MM.1S (cell line): ENCODE results near the gene MRTFA.

Experiments
- DNase-seq: peaks from one replicate; pipeline ENCODE4 v3.0.0-alpha.2; 2015
- H2AFZ ChIP-seq: fragments of 300-600 bp; sonication (generic); 2 replicates; pipeline ENCODE4 v1.6.0; 2016; ENCODE audit warnings: antibody characterized with exemption, low read length
- H3F3A ChIP-seq: fragments of 300-600 bp; sonication (generic); 2 replicates; pipeline ENCODE4 v1.6.1; 2016; ENCODE audit warnings: mild to moderate bottlenecking, antibody characterized with exemption, low read length, moderate library complexity, mixed read lengths; ENCODE audit not compliant: insufficient read depth
- H3K27ac ChIP-seq: fragments of 300-600 bp; sonication (generic); 2 replicates; pipeline ENCODE4 v1.5.1; 2016; ENCODE audit warnings: mild to moderate bottlenecking, low read length
- H3K27me3 ChIP-seq: fragments of 300-600 bp; sonication (generic); replicated peaks from 2 replicates; pipeline ENCODE4 v1.6.0; 2016; ENCODE audit warnings: low read length; ENCODE audit not compliant: insufficient read depth
- H3K36me3 ChIP-seq: fragments of 300-600 bp; sonication (generic); replicated peaks from 2 replicates; pipeline ENCODE4 v1.6.1; 2016; ENCODE audit warnings: mild to moderate bottlenecking, low read length, mixed read lengths; ENCODE audit not compliant: insufficient read depth
- H3K4me1 ChIP-seq: fragments of 300-600 bp; sonication (generic); 2 replicates; pipeline ENCODE4 v1.6.1; 2016; ENCODE audit warnings: low read length, mixed read lengths
- H3K4me2 ChIP-seq: fragments of 300-600 bp; sonication (generic); 2 replicates; pipeline ENCODE4 v1.6.0; 2016; ENCODE audit warnings: low read depth, low read length
- H3K4me3 ChIP-seq: fragments of 300-600 bp; sonication (generic); 2 replicates; pipeline ENCODE4 v1.5.1; 2016; ENCODE audit warnings: low read length, mixed read lengths
- H3K79me2 ChIP-seq: fragments of 300-600 bp; sonication (generic); 2 replicates; pipeline ENCODE4 v1.6.1; 2016; ENCODE audit warnings: mixed run types, low read length, mixed read lengths
- H3K9ac ChIP-seq: fragments of 300-600 bp; sonication (generic); 2 replicates; pipeline ENCODE4 v1.6.1; 2016; ENCODE audit warnings: low read length, mixed read lengths
- H3K9me2 ChIP-seq: fragments of 300-600 bp; sonication (generic); replicated peaks from 2 replicates; pipeline ENCODE4 v1.6.1; 2016; ENCODE audit warnings: mild to moderate bottlenecking, low read length, mixed read lengths; ENCODE audit not compliant: insufficient read depth
- H3K9me3 ChIP-seq: fragments of 300-600 bp; sonication (generic); replicated peaks from 2 replicates; pipeline ENCODE4 v1.6.1; 2016; ENCODE audit warnings: mild to moderate bottlenecking, low read length, mixed read lengths; ENCODE audit not compliant: insufficient read depth
- H4K20me1 ChIP-seq: fragments of 300-600 bp; sonication (generic); 2 replicates; pipeline ENCODE4 v1.6.1; 2016; ENCODE audit warnings: mild to moderate bottlenecking, low read length, moderate library complexity, mixed read lengths; ENCODE audit not compliant: insufficient read depth
- EZH2 ChIP-seq: fragments of 300-600 bp; sonication (generic); optimal IDR thresholded peaks from 2 replicates; pipeline ENCODE3; 2017; ENCODE audit warnings: low read depth, mild to moderate bottlenecking, antibody characterized with exemption, low read length, mixed read lengths
- EZH2phosphoT487 ChIP-seq: fragments of 300-600 bp; sonication (generic); IDR thresholded peaks from 2 replicates; pipeline ENCODE4 v1.6.1; 2018; ENCODE audit warnings: antibody characterized with exemption, low read length
- TF ChIP-seq, protein P1 (sequence below): fragments of 300-600 bp; sonication (generic); IDR thresholded peaks from 2 replicates; pipeline ENCODE4 v1.5.1; 2016; ENCODE audit warnings: antibody characterized with exemption, low read length, mixed read lengths

Gene MRTFA

GRCh38 chr22:40635043-40635939, 1.2 kb downstream of the MRTFA start:
- H3K36me3 ChIP-seq: no peaks in the 10 kb centered on the region
- no peak for TF ChIP-seq EZH2phosphoT487
- TF ChIP-seq, protein P1, sequence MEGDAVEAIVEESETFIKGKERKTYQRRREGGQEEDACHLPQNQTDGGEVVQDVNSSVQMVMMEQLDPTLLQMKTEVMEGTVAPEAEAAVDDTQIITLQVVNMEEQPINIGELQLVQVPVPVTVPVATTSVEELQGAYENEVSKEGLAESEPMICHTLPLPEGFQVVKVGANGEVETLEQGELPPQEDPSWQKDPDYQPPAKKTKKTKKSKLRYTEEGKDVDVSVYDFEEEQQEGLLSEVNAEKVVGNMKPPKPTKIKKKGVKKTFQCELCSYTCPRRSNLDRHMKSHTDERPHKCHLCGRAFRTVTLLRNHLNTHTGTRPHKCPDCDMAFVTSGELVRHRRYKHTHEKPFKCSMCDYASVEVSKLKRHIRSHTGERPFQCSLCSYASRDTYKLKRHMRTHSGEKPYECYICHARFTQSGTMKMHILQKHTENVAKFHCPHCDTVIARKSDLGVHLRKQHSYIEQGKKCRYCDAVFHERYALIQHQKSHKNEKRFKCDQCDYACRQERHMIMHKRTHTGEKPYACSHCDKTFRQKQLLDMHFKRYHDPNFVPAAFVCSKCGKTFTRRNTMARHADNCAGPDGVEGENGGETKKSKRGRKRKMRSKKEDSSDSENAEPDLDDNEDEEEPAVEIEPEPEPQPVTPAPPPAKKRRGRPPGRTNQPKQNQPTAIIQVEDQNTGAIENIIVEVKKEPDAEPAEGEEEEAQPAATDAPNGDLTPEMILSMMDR: no peak
- no peak for TF ChIP-seq EZH2
- H3K27ac ChIP-seq: no peak overlapping the region
- no peak for DNase-seq
- 0 out of 2 replicates have a peak, but pooled peaks cover 6% of the 10 kb centered on the region for H4K20me1 ChIP-seq
- H3K4me1 ChIP-seq: peaks cover 7% of the 10 kb centered on the region
- no peak overlapping the region for H2AFZ ChIP-seq
- H3K9me3 ChIP-seq: no peaks in the 10 kb centered on the region
- H3F3A ChIP-seq: no peaks in the 10 kb centered on the region
- peaks cover 61% of the 10 kb centered on the region for H3K79me2 ChIP-seq
- no peaks in the 10 kb centered on the region for H3K9me2 ChIP-seq
- peak overlapping the region; percentile 94 for H3K4me3 ChIP-seq
- peak overlapping the region; percentile 85; the same call in 1 of the 2 replicates for H3K9ac ChIP-seq
- no peaks in the 10 kb centered on the region for H3K27me3 ChIP-seq
- H3K4me2 ChIP-seq: peak overlapping the region; percentile 93

DNA sequence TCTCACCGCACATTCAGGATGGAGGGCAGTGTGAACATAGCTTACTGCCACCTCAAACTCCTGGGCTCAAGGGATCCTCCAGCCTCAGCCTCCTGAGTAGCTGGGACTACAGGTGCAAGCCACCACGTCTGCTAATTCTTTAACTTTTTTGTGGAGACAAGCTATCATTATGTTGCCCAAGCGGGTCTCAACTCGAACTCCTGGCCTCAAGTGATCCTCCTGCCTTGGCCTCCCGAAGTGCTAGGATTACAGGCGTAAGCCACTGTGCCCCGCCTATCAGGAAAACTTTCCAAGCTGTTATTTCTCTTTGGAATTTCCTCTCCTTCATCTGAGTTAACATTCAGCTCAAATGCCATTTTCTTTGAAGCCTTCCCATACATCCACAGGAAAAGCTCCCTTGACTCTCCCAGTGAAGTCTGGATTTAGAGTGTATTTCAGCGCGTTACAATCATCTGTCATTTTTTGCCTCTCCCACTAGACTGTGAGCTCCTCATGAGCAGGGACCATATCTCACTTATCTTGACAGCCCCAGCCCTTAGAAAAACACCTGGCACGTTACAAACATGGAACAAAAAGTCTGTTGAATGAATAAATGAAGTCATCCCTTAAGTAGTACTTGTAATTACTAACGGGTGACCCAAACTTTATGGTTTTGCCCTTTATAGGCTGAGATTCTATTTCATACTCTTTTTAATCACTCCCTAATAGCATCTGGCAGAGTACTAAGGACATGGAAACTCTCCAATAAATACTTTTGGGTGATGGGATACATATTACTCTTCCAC, 2.2 kb downstream of the MRTFA start:
- H3K36me3 ChIP-seq: no peaks in the 10 kb centered on the region
- H3K9me2 ChIP-seq: no peaks in the 10 kb centered on the region
- H3K9me3 ChIP-seq: no peaks in the 10 kb centered on the region
- H3K4me2 ChIP-seq: no peak overlapping the region
- H3K79me2 ChIP-seq: peaks cover 70% of the 10 kb centered on the region
- no peak for DNase-seq
- H3K27me3 ChIP-seq: no peaks in the 10 kb centered on the region
- H3K9ac ChIP-seq: no peak overlapping the region
- H3K4me1 ChIP-seq: peaks cover 7% of the 10 kb centered on the region
- H4K20me1 ChIP-seq: 0 out of 2 replicates have a peak, but pooled peaks cover 6% of the 10 kb centered on the region
- H3K4me3 ChIP-seq: no peak overlapping the region
- no peak overlapping the region for H3K27ac ChIP-seq
- H2AFZ ChIP-seq: no peak overlapping the region
- no peaks in the 10 kb centered on the region for H3F3A ChIP-seq
- TF ChIP-seq EZH2: no peak

- no peaks in the 10 kb centered on the region for H3K27me3 ChIP-seq
- no peaks in the 10 kb centered on the region for H3F3A ChIP-seq
- no peaks in the 10 kb centered on the region for H3K36me3 ChIP-seq
- no peak overlapping the region for H3K4me2 ChIP-seq
- no peak overlapping the region for H2AFZ ChIP-seq
- TF ChIP-seq EZH2 (no peak), EZH2phosphoT487 (no peak)
- TF ChIP-seq, protein P1: no peak
- no peaks in the 10 kb centered on the region for H3K9me2 ChIP-seq
- no peak overlapping the region for H3K27ac ChIP-seq
- no peak overlapping the region for H3K9ac ChIP-seq
- H3K4me3 ChIP-seq: no peak overlapping the region
- DNase-seq: no peak
- peaks cover 7% of the 10 kb centered on the region for H3K4me1 ChIP-seq
- peaks cover 83% of the 10 kb centered on the region for H3K79me2 ChIP-seq
- 0 out of 2 replicates have a peak, but pooled peaks cover 6% of the 10 kb centered on the region for H4K20me1 ChIP-seq
- H3K9me3 ChIP-seq: no peaks in the 10 kb centered on the region
These were observed 3.5 kb downstream of the MRTFA start for GRCh38 chr22:40633036-40633435.
